H1 (cell line): ENCODE results near the gene RAD51B. TPM values are rescaled to one million over a fixed set of nuclear protein-coding genes. Genes with fewer than 3 reads are reported as not detected.
A peak's percentile ranks its signal among the peaks of the same experiment; 100 is the strongest.

Experiments used
- ASH2L ChIP-seq: fragments of 200-600, 300-600 bp; sonication (generic); IDR thresholded peaks from one replicate; pipeline ENCODE4 v1.7.1; 2017; ENCODE audit warnings: low read length
- BCL11A ChIP-seq, 2 experiments: IDR thresholded peaks; one replicate each; pipeline ENCODE4 v1.6.1; 2011; ENCODE audit warnings: low read depth in 2 of 2, low read length in 2 of 2, mild to moderate bottlenecking in 2 of 2
- BRCA1 ChIP-seq: IDR thresholded peaks from 2 replicates; pipeline ENCODE4 v1.6.1; 2012; ENCODE audit warnings: low read depth, low read length, improper control_type of control experiment
- CBX5 ChIP-seq: fragments of 300-800, 300-1000 bp; sonication (generic); IDR thresholded peaks from 2 replicates; pipeline ENCODE4 v1.7.1; 2016; ENCODE audit warnings: antibody characterized with exemption, low read length, low read depth
- CHD2 ChIP-seq: IDR thresholded peaks from 2 replicates; pipeline ENCODE4 v1.6.1; 2012; ENCODE audit warnings: low read length, improper control_type of control experiment
- CTBP2 ChIP-seq: IDR thresholded peaks from 2 replicates; pipeline ENCODE4 v1.7.0; 2011; ENCODE audit warnings: borderline replicate concordance, mild to moderate bottlenecking, moderate library complexity, mixed read lengths, low read length; ENCODE audit not compliant: insufficient read depth, insufficient read length
- EP300 ChIP-seq, 2 experiments: IDR thresholded peaks; 1 replicate in 1 of 2; 2 replicates in 1 of 2; pipeline ENCODE4 v1.6.1; 2011 to 2012; ENCODE audit warnings: low read depth in 2 of 2, low read length in 2 of 2, mild to moderate bottlenecking in 2 of 2, borderline replicate concordance in 1 of 2, inconsistent platforms in 1 of 2, moderate library complexity in 1 of 2
- GTF2F1 ChIP-seq: IDR thresholded peaks from 2 replicates; pipeline ENCODE4 v1.6.1; 2012; ENCODE audit warnings: low read depth, low read length, improper control_type of control experiment, borderline replicate concordance
- HDAC6 ChIP-seq: IDR thresholded peaks from one replicate; pipeline ENCODE4 v1.7.1; 2012; ENCODE audit warnings: low read depth, mild to moderate bottlenecking, inconsistent platforms, low read length, moderate library complexity
- JUN ChIP-seq: IDR thresholded peaks from 2 replicates; pipeline ENCODE4 v1.6.1; 2011; ENCODE audit warnings: low read depth, mild to moderate bottlenecking, improper control_type of control experiment, low read length
- KDM5A ChIP-seq: fragments of 200-600 bp; IDR thresholded peaks from 2 replicates; pipeline ENCODE4 v1.7.1; 2012; ENCODE audit warnings: mild to moderate bottlenecking, low read length, inconsistent platforms, mixed read lengths
- POLR2A ChIP-seq, 2 experiments: IDR thresholded peaks; 1 replicate in 1 of 2; 2 replicates in 1 of 2; pipeline ENCODE4 v1.6.1; 2011; ENCODE audit warnings: low read depth in 2 of 2, low read length in 2 of 2, mild to moderate bottlenecking in 2 of 2; ENCODE audit errors: control extremely low read depth in 1 of 2
- POU5F1 ChIP-seq: IDR thresholded peaks from 2 replicates; pipeline ENCODE4 v1.6.1; 2011; ENCODE audit warnings: low read depth, mild to moderate bottlenecking, low read length, moderate library complexity
- RAD21 ChIP-seq, 2 experiments: IDR thresholded peaks in 1 of 2; conservative IDR thresholded peaks in 1 of 2; 2 replicates each; pipeline ENCODE4 v1.6.1; 2011; ENCODE audit warnings: low read depth in 2 of 2, low read length in 2 of 2, improper control_type of control experiment in 1 of 2, inconsistent platforms in 1 of 2, mild to moderate bottlenecking in 1 of 2, moderate library complexity in 1 of 2
- SIN3A ChIP-seq, 2 experiments: IDR thresholded peaks in 1 of 2; conservative IDR thresholded peaks in 1 of 2; 2 replicates each; pipeline ENCODE4 v1.6.1; 2011 to 2012; ENCODE audit warnings: low read length in 2 of 2, improper control_type of control experiment in 1 of 2, low read depth in 1 of 2, mild to moderate bottlenecking in 1 of 2
- SRF ChIP-seq: IDR thresholded peaks from 2 replicates; pipeline ENCODE4 v1.6.1; 2011; ENCODE audit warnings: mild to moderate bottlenecking, low read depth, low read length, moderate library complexity
- SUZ12 ChIP-seq: fragments of 200-600 bp; sonication (generic); IDR thresholded peaks from 2 replicates; pipeline ENCODE4 v1.6.1; 2012; ENCODE audit warnings: mild to moderate bottlenecking, inconsistent platforms, low read length, moderate library complexity, mixed read lengths
- TAF1 ChIP-seq: IDR thresholded peaks from 2 replicates; pipeline ENCODE4 v1.6.1; 2011; ENCODE audit warnings: mild to moderate bottlenecking, low read depth, low read length
- TCF12 ChIP-seq: IDR thresholded peaks from 2 replicates; pipeline ENCODE4 v1.6.1; 2011; ENCODE audit warnings: low read depth, mild to moderate bottlenecking, low read length
- ZNF274 ChIP-seq: IDR thresholded peaks from 2 replicates; pipeline ENCODE4 v1.7.0; 2012; ENCODE audit warnings: low read length, borderline replicate concordance; ENCODE audit errors: extremely low read depth
- polyA plus RNA-seq, 7 experiments: library from polyadenylated mRNA; depleted of rRNA in 3 of 7; stranded (reverse) in 5 of 7; unstranded in 2 of 7; fragments of >200 nt in 5 of 7; fragments of 200-250 nt in 2 of 7; gene quantifications; 1 replicate in 5 of 7; 2 replicates in 1 of 7; 4 replicates in 1 of 7; pipeline versions ENCODE4 v1.2.1 to v1.2.3, GENCODE V29; 2011 to 2013; ENCODE audit warnings: missing spikeins in 2 of 7, mixed read lengths in 2 of 7
- total RNA-seq: library from RNA; stranded (reverse); fragmentation: NEBNext Ultra II Directional; extraction: Animal tissue kit (Norgen Biotek cat#: 25700); gene quantifications from 2 replicates; pipeline ENCODE4 v1.2.1, GENCODE V29; 2021
- TF ChIP-seq, protein P1 (sequence below): IDR thresholded peaks from 2 replicates; pipeline ENCODE4 v1.6.1; 2012; ENCODE audit warnings: inconsistent platforms
- TF ChIP-seq, protein P2 (sequence below): IDR thresholded peaks from 2 replicates; pipeline ENCODE4 v1.6.1; 2012; ENCODE audit warnings: inconsistent platforms

The RAD51B gene
- total and polyA plus RNA-seq, 2 of the 8 experiments (the other 6 are each of a cell fraction or from before 2014, with no cell fraction given) = 3.9 to 14.9 TPM

DNA sequence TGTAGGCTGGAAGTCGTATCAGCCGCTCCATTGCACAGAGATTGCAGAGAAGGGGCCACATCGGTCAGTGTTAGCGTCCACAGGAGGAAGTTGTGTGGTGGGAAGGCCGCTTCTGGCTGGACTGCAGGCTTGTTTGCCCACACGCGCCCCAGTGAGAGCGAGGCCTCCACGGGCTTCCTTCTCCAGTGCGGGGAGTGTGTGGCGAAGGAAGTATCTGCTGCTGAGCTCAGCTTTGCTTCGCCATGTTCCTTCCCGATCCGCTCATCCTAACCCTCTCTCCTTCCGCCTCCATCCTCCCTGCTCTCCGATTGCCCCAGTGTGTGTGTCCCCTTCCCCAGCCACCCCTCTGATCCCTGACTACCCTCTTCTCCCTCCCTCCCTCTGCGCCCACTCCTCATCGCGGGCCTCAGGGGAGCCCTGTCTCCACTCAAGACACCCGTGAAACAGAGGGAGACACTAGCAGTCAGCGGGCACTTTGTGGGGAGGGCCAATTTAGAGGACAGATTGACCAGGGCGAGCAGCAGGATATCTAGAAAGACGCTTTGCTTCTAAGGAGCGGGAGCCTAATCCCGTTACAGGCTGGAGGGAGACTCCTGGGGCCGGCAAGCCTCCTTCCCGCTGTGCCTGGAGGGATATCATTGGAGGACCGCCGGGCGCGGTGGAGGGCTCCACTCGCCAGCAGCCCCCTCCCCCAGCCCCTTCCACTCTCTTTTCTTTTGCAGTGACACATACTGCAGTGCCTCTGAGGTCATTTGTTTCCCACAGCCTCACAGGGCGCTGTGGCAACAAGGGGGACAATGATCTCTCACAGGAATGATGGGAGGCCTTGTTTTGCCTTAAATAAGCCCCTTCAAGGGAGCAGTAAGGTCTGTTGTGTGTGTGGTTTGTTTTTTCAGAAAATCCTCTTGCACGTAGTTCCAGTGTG, 544.5 kb downstream of the RAD51B start (continued):
- TF ChIP-seq, protein P1, sequence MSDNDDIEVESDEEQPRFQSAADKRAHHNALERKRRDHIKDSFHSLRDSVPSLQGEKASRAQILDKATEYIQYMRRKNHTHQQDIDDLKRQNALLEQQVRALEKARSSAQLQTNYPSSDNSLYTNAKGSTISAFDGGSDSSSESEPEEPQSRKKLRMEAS = peak; percentile 12; the same call in 1 of the 2 replicates
- TF ChIP-seq EP300 (IDR thresholded peaks at IDR 0.05; ENCODE audit: borderline replicate concordance in 1 of 2, low read depth in 2 of 2, low read length in 2 of 2) (no peak), KDM5A (no peak), TCF12 (no peak), SRF (no peak), TAF1 (no peak), GTF2F1 (no peak), ZNF274 (no peak), POU5F1 (no peak), SUZ12 (peak; percentile 47; the same call in 1 of the 2 replicates), BRCA1 (no peak), BCL11A (IDR thresholded peaks at IDR 0.05; ENCODE audit: low read depth in 2 of 2, low read length in 2 of 2) (no peak), ASH2L (peak; percentile 92), JUN (no peak; the same call in 1 of the 2 replicates), RAD21 (IDR thresholded peaks at IDR 0.05 in 1 of 2, conservative IDR thresholded peaks at IDR 0.05 in 1 of 2; ENCODE audit: low read depth in 2 of 2, low read length in 2 of 2) (peak in 1 of 2 experiments; percentile 9; a peak in 2 of 4 replicates), SIN3A (conservative IDR thresholded peaks at IDR 0.05 in 1 of 2, IDR thresholded peaks at IDR 0.05 in 1 of 2; ENCODE audit: low read depth in 1 of 2, low read length in 2 of 2) (no peak), HDAC6 (no peak), CHD2 (no peak), CTBP2 (peak; percentile 78), CBX5 (no peak), POLR2A (IDR thresholded peaks at IDR 0.05; ENCODE audit: control extremely low read depth in 1 of 2, low read depth in 2 of 2, low read length in 2 of 2) (peak; percentile 18 to 24)
- TF ChIP-seq, protein P2, sequence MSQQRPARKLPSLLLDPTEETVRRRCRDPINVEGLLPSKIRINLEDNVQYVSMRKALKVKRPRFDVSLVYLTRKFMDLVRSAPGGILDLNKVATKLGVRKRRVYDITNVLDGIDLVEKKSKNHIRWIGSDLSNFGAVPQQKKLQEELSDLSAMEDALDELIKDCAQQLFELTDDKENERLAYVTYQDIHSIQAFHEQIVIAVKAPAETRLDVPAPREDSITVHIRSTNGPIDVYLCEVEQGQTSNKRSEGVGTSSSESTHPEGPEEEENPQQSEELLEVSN = no peak
